ENCODE measurements around the gene FAM170B. TPM values are rescaled to one million over a fixed set of nuclear protein-coding genes. Genes with fewer than 3 reads are reported as not detected.
A peak's percentile ranks its signal among the peaks of the same experiment; 100 is the strongest.

Gene FAM170B
- total and polyA plus RNA-seq, 9 of the 15 experiments (the other 6 are each of a cell fraction or from before 2014, with no cell fraction given) = 0.11 to 0.21 TPM; not detected in 7

DNA sequence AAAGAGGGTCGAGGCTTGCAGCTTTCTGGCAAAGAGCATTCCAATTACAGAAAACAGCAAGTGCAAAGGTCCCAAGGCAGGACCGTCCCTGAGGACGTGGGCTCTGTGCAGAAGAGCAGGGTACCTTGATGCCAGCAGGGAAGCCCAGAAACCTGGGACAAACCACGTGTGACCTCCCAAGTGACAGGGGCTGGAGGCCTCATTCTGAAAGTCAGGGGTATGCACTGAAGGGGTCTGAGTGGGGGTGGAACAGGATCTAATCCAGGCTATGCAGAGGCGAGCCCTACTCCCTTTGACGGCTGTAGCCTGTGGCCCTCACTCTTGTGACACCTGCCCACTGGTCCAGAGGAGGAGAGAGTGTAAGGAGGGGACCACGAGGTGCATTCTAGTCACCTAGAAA is 31.4 kb upstream of the FAM170B start (continued):
- TF ChIP-seq, protein P1, sequence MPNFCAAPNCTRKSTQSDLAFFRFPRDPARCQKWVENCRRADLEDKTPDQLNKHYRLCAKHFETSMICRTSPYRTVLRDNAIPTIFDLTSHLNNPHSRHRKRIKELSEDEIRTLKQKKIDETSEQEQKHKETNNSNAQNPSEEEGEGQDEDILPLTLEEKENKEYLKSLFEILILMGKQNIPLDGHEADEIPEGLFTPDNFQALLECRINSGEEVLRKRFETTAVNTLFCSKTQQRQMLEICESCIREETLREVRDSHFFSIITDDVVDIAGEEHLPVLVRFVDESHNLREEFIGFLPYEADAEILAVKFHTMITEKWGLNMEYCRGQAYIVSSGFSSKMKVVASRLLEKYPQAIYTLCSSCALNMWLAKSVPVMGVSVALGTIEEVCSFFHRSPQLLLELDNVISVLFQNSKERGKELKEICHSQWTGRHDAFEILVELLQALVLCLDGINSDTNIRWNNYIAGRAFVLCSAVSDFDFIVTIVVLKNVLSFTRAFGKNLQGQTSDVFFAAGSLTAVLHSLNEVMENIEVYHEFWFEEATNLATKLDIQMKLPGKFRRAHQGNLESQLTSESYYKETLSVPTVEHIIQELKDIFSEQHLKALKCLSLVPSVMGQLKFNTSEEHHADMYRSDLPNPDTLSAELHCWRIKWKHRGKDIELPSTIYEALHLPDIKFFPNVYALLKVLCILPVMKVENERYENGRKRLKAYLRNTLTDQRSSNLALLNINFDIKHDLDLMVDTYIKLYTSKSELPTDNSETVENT (CRISPR knock-in tag; IDR thresholded peaks at IDR 0.05) = no peak
- TF ChIP-seq KDM4B (IDR thresholded peaks at IDR 0.05; ENCODE audit: borderline replicate concordance in 2 of 2, low read depth in 1 of 2) (no peak), STAG1 (CRISPR knock-in tag; IDR thresholded peaks at IDR 0.05; ENCODE audit: borderline replicate concordance) (no peak), CBX1 (IDR thresholded peaks at IDR 0.05; ENCODE audit: low read depth) (no peak), HIVEP1 (CRISPR knock-in tag; IDR thresholded peaks at IDR 0.05) (0 out of 2 replicates have a peak, but pooled peaks have one; percentile 16), FOXP1 (CRISPR knock-in tag; IDR thresholded peaks at IDR 0.05) (no peak), RHOXF2B (CRISPR knock-in tag; conservative IDR thresholded peaks at IDR 0.05) (no peak), ZFX (CRISPR knock-in tag; IDR thresholded peaks at IDR 0.05) (no peak), HSF4 (CRISPR knock-in tag; IDR thresholded peaks at IDR 0.05; ENCODE audit: borderline replicate concordance) (no peak), ZNF318 (IDR thresholded peaks at IDR 0.05; ENCODE audit: borderline replicate concordance in 1 of 2, low read depth in 1 of 2) (no peak)

Data from K562 (cell line).